ENCODE results near the gene WASF1.

WASF1 gene

GRCh38 chr6:110179406-110180227 is at the start of gene WASF1:
Gene WASF1 (minus strand): TSS chr6:110179670. CDS start chr6:110127601, 52,069 bp downstream.
- peak; percentile 96 for DNase-seq

GRCh38 chr6:110226261-110226660 is 46.8 kb upstream of the WASF1 start:
- no peak for DNase-seq

GRCh38 chr6:110221738-110222137 is 42.3 kb upstream of the WASF1 start:
- DNase-seq, result no peak

- DNase-seq, result no peak
Measured at GRCh38 chr6:110217266-110217665, 37.8 kb upstream of the WASF1 start.

- DNase-seq, result no peak
Measured at GRCh38 chr6:110216140-110216539, 36.7 kb upstream of the WASF1 start.

GRCh38 chr6:110214338-110214737 is 34.9 kb upstream of the WASF1 start:
- no peak for DNase-seq

GRCh38 chr6:110211753-110212152 is 32.3 kb upstream of the WASF1 start:
- DNase-seq, result no peak

GRCh38 chr6:110207652-110208051 is 28.2 kb upstream of the WASF1 start:
- DNase-seq, result no peak

GRCh38 chr6:110201151-110201884 is 21.8 kb upstream of the WASF1 start:
- DNase-seq, result no peak

- DNase-seq, result no peak
Measured at GRCh38 chr6:110198561-110198960, 19.1 kb upstream of the WASF1 start.

GRCh38 chr6:110196874-110197273 is 17.4 kb upstream of the WASF1 start:
- DNase-seq, result no peak

GRCh38 chr6:110195639-110196038 is 16.2 kb upstream of the WASF1 start:
- DNase-seq, result no peak

- no peak for DNase-seq
Measured at GRCh38 chr6:110191477-110191876, 12.0 kb upstream of the WASF1 start.

GRCh38 chr6:110190726-110191125 is 11.3 kb upstream of the WASF1 start:
- no peak for DNase-seq

GRCh38 chr6:110188791-110189190 is 9.3 kb upstream of the WASF1 start:
- DNase-seq, result no peak

GRCh38 chr6:110185879-110186278 is 6.4 kb upstream of the WASF1 start:
- DNase-seq, result no peak

GRCh38 chr6:110183292-110183885 is 3.9 kb upstream of the WASF1 start:
- DNase-seq, result no peak

- no peak for DNase-seq
Measured at GRCh38 chr6:110181131-110182030, 1.9 kb upstream of the WASF1 start.

GRCh38 chr6:110180228-110181008 is 948 bp upstream of the WASF1 start, which contains the start of gene CDC40:
Gene CDC40 (plus strand): TSS chr6:110180427. CDS start chr6:110180445, 18 bp downstream.
- no peak for DNase-seq

- peak; percentile 57 for DNase-seq
Measured at GRCh38 chr6:110178626-110179405, 654 bp downstream of the WASF1 start.

Measured in NCI-H1436 treated with DMSO at 0.1 percent for 48 hours (cell line).